ENCODE results near the gene CSNK1G1.

DNA sequence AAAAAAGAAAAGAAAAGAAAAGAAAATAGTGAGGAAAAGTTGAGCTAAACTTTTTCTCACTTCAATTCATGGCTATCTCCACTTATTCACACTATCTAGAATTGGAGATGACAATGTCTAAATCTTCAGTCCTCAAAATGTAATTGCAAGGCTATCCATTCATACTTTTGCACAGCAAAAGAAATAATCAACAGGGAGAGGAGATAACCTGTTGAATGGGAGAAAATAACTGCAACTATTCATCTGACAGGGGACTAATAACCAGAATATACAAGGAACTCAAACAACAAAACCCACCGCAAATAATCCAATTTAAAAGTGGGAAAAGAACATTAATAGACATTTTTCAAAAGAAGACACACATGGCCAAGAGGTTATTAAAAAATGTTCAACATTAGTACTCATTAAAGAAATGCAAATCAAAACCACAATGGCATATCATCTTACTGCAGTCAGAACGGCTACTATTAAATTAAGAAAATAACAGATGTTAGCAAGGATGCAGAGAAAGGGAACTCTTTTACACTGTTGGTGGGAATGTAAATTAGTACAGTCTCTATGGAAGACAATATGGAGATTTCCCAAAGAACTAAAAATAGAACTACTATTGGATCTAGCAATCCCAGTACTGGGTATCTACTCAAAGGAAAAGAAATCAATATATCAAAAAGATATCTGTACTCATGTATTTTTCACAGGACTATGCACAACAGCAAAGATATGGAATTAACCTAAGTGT is 119.6 kb downstream of the CSNK1G1 start:
- TF ChIP-seq, protein P1, sequence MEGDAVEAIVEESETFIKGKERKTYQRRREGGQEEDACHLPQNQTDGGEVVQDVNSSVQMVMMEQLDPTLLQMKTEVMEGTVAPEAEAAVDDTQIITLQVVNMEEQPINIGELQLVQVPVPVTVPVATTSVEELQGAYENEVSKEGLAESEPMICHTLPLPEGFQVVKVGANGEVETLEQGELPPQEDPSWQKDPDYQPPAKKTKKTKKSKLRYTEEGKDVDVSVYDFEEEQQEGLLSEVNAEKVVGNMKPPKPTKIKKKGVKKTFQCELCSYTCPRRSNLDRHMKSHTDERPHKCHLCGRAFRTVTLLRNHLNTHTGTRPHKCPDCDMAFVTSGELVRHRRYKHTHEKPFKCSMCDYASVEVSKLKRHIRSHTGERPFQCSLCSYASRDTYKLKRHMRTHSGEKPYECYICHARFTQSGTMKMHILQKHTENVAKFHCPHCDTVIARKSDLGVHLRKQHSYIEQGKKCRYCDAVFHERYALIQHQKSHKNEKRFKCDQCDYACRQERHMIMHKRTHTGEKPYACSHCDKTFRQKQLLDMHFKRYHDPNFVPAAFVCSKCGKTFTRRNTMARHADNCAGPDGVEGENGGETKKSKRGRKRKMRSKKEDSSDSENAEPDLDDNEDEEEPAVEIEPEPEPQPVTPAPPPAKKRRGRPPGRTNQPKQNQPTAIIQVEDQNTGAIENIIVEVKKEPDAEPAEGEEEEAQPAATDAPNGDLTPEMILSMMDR (conservative IDR thresholded peaks at IDR 0.05) = no peak
- no peak for TF ChIP-seq EZH2 (IDR thresholded peaks at IDR 0.05; ENCODE audit: low read depth)
